NCI-H2227 treated with DMSO at 0.1 percent for 48 hours (cell line): ENCODE data around the gene CACHD1.
A peak's percentile ranks its signal among the peaks of the same experiment; 100 is the strongest.
"Not testable (repeated sequence)": the region's sequence is repeated elsewhere in the genome, so short reads cannot be mapped to it uniquely, and the experiment has no call there.

Source experiments
- DNase-seq: peaks from one replicate; lab custom pipeline; 2025; lab: John Stamatoyannopoulos, UW

The CACHD1 gene

DNA sequence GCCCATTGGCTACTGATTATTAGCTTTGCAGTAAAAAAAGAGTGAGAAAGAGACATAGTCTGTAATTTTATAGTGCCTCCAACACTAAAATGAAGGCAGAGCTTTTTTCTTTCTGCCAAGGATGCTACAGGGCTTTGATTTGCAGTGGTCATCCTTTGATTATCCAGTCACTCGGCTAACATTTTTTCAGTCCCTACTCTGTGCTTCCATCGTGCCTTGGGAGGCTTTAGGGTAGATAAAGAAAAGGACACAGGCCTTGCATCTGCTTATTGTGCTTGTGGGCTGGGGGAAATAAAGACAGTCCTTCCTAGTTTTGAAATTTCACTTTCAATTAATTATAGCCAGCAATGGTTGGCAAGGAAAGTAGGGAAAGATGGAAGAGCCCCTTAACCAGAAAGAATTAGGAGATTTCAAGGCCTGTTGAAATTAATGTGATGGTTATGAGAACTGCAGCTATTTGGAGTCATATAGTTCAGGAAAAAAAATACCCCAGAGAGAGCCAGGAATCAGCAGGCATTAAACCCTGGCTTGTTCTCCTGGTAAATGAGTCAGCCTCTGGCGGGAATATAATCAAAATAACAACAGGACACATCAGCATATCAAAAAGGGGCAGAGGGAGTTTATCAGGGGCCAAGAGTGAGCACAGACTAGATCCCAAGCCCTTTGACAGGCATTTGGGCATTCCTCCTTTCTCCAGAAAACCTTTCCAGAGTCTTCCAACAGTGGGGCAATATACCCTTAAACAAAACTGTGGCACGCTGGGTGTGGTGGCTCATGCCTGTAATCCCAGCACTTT, 27.4 kb downstream of the CACHD1 start:
- no peak for DNase-seq

DNA sequence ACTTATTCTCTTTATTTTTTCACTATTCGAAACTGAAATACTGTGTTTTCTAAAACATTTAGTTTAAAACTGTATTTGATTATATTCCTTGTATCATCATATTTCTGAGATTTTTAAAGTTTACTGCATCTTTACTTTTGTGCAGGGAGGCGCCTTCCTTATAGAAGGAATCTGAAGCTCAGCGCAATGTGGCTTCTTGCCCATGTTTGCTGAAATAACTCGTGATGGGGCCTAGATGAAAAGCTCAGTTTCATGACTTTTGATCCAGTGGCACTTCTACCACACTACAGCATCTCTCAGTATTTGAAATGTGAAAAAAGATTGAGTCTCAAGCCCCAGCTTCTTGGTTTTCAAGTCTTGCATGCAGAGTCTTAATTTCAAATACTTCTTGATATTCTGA, 28.4 kb downstream of the CACHD1 start:
- no peak for DNase-seq

GRCh38 chr1:64499011-64499410, 29.1 kb downstream of the CACHD1 start:
- no peak for DNase-seq

GRCh38 chr1:64499966-64500365, 30.0 kb downstream of the CACHD1 start:
- DNase-seq, result no peak

- no peak for DNase-seq
These were observed 32.2 kb downstream of the CACHD1 start for GRCh38 chr1:64502083-64502482.

DNA sequence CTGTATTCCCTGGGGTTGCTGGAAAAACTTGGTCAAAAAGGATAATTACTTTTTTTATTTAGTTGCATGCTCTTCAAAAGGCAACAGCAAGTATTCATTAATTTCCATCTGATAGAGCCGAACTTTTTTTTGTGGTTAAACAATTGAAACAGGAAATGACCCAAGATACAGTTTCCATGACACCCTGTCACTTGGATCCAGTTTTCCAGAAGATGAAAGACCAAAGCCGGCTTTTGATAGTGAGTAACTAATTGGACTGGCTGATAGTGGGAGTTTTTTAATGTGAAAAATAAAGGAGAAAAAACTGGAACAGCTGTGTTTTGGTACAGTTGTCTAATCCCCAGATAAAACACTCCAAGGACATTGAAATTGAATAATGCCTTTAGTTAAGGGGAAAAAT, 33.0 kb downstream of the CACHD1 start:
- no peak for DNase-seq

DNA sequence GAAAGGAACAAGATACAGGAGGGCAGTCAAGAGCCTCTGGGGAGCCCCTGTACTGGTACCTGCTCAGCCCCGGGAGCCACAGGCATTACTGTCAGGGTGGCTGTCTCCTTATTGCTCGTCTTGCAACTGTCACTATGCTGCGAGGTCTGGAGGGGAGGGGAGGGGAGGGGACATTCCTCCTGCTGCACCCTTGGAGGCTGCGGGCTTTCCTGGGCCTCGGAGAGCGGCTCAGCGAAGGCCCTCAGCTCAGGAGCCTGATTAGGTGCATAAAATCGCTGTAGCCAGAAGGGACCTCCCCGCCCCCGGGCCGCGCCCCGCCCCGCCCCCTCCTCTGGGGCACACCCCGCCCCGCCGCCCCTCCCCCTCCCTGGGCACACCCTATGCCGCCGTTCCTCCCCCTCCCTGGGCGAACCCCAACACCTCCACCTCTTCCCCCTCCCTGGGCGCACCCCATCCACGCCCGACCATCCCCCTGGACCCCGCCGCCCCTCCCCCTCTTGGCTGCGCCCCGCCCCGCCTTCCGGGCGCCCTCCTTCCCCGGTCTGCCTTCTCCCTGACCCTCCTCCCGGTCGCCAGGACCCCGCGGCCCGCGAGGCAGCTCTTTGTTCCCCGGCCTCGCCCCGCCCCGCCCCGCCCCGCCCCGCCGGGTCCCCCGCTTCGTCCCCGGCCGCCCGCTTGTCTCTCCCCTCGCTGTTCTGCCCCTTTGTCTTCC, 35.5 kb downstream of the CACHD1 start:
- peak; percentile 44 for DNase-seq

DNA sequence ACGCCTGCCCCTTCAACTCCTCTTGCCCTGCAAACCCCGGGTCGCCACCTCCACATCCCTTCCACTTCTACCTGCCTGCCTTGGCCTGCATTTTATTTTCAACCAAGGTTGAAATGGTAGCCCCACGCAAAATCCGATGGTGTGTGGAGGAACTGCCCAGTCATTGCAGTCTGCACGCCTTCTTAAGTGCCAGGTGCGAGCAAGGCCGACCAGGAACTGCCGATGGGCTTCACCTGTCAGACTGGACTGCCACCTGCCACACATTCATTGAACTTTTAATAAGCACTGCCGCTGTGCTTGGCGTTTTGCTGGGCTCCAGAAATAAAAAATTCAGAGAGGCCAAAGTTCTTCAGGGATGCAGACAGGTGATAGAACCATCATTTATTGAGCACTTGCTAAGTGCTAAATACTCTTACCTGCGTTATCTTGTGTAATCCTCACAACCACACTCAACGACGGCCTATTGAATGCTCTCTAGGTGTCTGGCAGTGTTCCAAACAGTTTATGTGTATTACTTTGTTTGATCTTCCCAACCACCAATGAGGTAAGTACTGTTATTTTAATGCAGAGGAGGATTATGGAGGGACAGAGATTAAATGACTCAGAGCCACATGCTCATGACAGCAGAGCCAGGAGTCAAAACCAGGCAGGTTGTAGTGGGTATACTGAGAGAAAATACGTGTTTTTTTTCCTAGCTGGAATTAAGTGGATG, 36.2 kb downstream of the CACHD1 start:
- DNase-seq, result peak; percentile 54

DNA sequence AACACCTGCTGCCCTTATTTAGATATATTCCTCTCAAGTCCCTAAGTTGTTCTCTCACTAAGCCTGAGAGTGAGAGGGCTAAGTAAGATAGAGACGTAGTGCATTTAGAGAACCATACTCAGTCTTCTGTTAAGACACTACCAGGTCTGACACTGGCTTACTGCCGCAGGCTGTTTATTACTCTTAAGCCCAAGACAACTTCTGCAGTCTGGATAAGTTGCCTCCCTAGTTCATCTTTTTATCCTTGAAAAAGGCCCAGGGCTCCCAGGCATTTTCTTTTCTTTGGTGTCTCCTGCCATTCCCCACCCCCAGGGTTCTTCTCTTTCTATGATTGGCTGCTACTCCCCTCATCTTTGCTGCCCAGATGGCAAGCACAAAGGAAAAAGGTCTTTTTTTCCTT, 38.7 kb downstream of the CACHD1 start:
- no peak for DNase-seq

- no peak for DNase-seq
These were observed 41.1 kb downstream of the CACHD1 start for GRCh38 chr1:64511044-64511443.

GRCh38 chr1:64512206-64512605, 42.3 kb downstream of the CACHD1 start:
- not testable (repeated sequence) for DNase-seq

DNA sequence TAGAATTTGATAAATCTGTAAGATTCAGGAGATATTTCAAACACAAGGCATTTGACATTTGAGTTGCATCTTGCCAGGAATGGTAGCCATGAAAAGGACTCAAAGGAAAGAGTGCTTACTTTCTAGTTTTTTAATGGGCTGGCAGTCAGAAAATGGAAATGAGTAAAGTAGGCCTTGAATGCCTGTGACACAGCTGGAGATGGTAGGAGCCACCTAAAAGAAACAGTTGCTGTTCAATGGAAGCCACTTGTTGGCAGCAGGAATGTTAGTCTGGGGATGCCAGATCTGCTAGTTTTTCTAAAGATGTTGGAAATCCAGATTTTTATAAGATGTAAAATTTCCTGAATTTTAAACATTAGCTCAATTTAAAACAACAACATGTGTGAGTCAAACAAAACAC, 43.6 kb downstream of the CACHD1 start:
- DNase-seq, result no peak

DNA sequence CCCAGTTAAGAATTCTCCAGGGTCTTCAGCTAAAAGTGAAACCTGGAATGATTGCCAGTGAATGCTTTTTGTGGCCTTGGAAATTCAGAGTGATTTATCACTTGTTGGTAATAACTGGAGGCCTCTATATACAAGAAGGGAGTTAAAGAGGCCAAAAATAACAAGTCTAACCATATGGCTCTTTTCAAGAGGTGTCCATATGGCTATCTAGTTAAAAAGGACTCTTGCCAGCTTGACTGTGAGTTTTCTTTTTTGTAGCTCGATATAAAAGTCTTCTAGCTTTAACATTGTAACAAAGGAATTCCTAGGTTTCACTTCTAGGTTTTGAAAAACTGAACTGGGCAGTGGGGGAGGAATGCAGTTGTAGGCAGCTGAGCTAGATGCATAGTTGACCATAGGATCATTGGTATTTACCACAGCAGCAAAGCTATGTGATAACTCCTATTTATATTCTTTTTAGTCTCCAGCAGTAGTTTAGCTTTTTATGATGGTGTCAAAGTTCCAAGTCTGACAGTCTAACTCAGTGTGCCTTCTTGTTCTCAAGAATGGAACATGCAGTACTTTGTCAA, 44.4 kb downstream of the CACHD1 start:
- DNase-seq, result no peak

DNA sequence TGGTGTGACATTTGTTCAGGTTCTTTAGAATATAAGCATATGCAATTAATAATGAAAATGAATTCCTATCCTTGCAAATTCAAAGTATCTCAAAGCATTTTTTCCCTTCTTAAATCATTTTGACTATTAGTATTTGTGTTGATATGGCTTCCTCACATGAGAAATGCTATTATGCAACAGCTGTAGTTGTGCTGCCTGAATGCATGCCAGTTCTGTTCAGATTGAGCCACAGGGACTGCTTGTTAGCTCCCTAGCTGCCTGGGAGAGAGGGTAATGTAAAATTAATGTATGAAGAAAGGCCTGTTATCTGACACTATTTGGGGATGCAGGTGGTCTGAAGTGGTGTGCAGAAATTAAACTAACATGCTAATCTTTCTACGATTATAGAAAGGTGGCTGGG, 45.5 kb downstream of the CACHD1 start:
- DNase-seq, result no peak

DNA sequence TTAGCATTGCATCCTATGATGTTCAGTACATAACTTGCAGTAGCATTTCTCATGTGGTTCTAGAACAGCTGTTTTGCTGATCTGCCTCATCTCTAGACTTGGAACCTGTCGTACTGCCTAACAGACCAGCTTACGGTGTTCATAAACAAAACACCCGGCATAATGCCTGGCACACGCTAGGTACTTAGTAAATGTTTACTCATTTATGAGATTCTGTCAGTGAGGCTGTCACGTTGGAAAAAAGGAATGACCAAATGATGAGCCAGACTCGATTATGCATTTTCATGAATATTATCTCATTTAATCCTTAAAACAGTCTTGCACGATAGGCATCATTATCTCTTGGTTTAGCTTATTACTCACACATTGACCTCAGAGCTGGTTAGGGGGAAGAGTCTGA, 46.4 kb downstream of the CACHD1 start:
- no peak for DNase-seq

- DNase-seq, result no peak
These were observed 47.1 kb downstream of the CACHD1 start for GRCh38 chr1:64516803-64517568.

GRCh38 chr1:64517640-64518039, 47.7 kb downstream of the CACHD1 start:
- no peak for DNase-seq

- DNase-seq, result no peak
These were observed 49.0 kb downstream of the CACHD1 start for GRCh38 chr1:64518692-64519481.

- no peak for DNase-seq
These were observed 50.0 kb downstream of the CACHD1 start for GRCh38 chr1:64519901-64520300.

DNA sequence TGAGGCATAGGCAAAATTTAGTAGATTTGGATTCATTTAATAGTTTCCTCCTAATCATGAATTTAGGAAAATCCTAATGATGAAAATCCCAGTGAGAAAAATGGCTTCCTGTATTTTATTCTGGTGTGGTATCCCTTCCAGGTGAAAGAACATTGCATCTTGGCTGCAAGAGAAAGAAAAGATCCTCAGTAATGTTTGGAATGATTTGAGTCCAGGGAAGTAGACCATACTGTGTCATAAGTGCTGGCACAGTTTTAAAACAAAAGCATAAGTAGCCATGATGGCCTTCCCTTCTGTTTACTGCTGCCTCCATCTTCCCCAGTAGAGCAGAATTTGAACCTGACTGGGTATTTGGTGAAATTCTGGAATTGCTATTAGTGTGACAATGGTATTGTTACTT, 52.8 kb downstream of the CACHD1 start:
- DNase-seq, result no peak
